ENCODE measurements around the gene TRIP4. TPM values are rescaled to one million over a fixed set of nuclear protein-coding genes. Genes with fewer than 3 reads are reported as not detected.

The TRIP4 gene
- polyA plus RNA-seq, 1 donor from 2014 or later, result 20.8 TPM

- Histone ChIP-seq H4K20me1 (ENCODE audit: insufficient read depth) (peaks cover 2% of the 10 kb centered on the region), H3K27me3 (ENCODE audit: insufficient read depth, low read depth, low read length) (no peaks in the 10 kb centered on the region), H3K4me3 (ENCODE audit: low read length) (no peak overlapping the region), H3K9me2 (ENCODE audit: insufficient read depth, low read length) (no peaks in the 10 kb centered on the region), H3K27ac (ENCODE audit: low read length) (no peak overlapping the region), H3K4me2 (ENCODE audit: low read length) (no peak overlapping the region), H3K36me3 (ENCODE audit: insufficient read depth, low read length) (no peaks in the 10 kb centered on the region), H3K9ac (ENCODE audit: low read length) (no peak overlapping the region), H3K79me2 (replicated peaks; ENCODE audit: insufficient read depth, low read length) (peaks cover 86% of the 10 kb centered on the region), H3K9me3 (ENCODE audit: low read length) (no peaks in the 10 kb centered on the region), H2AFZ (ENCODE audit: low read depth, low read length) (no peak overlapping the region), H3F3A (ENCODE audit: insufficient read depth, low read length, poor library complexity, severe bottlenecking) (no peaks in the 10 kb centered on the region)
- TF ChIP-seq TAF1 (IDR thresholded peaks at IDR 0.05; ENCODE audit: low read depth) (no peak), RAD21 (conservative IDR thresholded peaks at IDR 0.05) (no peak), MXI1 (conservative IDR thresholded peaks at IDR 0.05; ENCODE audit: poor library complexity, severe bottlenecking) (no peak), SMC3 (conservative IDR thresholded peaks at IDR 0.05; ENCODE audit: poor library complexity) (no peak), EZH2 (IDR thresholded peaks at IDR 0.05; ENCODE audit: borderline replicate concordance, insufficient read depth, low read length, poor library complexity, severe bottlenecking) (no peak), POLR2AphosphoS5 (IDR thresholded peaks at IDR 0.05) (no peak)
- TF ChIP-seq, protein P1, sequence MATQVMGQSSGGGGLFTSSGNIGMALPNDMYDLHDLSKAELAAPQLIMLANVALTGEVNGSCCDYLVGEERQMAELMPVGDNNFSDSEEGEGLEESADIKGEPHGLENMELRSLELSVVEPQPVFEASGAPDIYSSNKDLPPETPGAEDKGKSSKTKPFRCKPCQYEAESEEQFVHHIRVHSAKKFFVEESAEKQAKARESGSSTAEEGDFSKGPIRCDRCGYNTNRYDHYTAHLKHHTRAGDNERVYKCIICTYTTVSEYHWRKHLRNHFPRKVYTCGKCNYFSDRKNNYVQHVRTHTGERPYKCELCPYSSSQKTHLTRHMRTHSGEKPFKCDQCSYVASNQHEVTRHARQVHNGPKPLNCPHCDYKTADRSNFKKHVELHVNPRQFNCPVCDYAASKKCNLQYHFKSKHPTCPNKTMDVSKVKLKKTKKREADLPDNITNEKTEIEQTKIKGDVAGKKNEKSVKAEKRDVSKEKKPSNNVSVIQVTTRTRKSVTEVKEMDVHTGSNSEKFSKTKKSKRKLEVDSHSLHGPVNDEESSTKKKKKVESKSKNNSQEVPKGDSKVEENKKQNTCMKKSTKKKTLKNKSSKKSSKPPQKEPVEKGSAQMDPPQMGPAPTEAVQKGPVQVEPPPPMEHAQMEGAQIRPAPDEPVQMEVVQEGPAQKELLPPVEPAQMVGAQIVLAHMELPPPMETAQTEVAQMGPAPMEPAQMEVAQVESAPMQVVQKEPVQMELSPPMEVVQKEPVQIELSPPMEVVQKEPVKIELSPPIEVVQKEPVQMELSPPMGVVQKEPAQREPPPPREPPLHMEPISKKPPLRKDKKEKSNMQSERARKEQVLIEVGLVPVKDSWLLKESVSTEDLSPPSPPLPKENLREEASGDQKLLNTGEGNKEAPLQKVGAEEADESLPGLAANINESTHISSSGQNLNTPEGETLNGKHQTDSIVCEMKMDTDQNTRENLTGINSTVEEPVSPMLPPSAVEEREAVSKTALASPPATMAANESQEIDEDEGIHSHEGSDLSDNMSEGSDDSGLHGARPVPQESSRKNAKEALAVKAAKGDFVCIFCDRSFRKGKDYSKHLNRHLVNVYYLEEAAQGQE (IDR thresholded peaks at IDR 0.05; ENCODE audit: borderline replicate concordance), result no peak
These were observed 84.5 kb downstream of the TRIP4 start for GRCh38 chr15:64472161-64472560.

DNA sequence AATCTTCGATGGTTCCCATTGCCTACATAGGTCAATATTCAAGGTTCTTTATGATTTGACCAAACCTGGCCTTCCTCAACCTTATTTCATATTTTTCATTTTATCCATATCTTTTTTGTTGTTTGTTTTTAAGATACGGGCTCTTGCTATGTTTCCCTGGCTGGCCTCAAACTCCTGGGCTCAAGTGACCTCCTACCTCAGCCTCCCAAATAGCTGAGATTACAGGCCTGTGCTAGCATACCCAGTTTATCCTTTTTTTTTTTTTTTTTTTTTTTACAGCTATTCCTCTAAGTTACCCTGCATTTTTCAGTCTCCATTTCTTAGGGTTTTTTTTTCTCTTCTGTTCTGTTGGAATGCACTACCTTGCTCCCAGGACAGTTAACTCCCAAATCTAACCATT, 87.2 kb downstream of the TRIP4 start:
- TF ChIP-seq, protein P1 (IDR thresholded peaks at IDR 0.05; ENCODE audit: borderline replicate concordance), result no peak
- TF ChIP-seq SMC3 (conservative IDR thresholded peaks at IDR 0.05; ENCODE audit: poor library complexity) (no peak), POLR2AphosphoS5 (IDR thresholded peaks at IDR 0.05) (no peak), EP300 (conservative IDR thresholded peaks at IDR 0.05; ENCODE audit: poor library complexity, severe bottlenecking) (no peak)
- H3F3A ChIP-seq (ENCODE audit: insufficient read depth, low read length, poor library complexity, severe bottlenecking), result no peaks in the 10 kb centered on the region
- H4K20me1 ChIP-seq (ENCODE audit: insufficient read depth), result no peaks in the 10 kb centered on the region

More for the DNA sequence above, 87.2 kb downstream of the TRIP4 start:
- Histone ChIP-seq H3K27ac (ENCODE audit: low read length) (no peak overlapping the region), H3K27me3 (ENCODE audit: insufficient read depth, low read depth, low read length) (no peaks in the 10 kb centered on the region), H3K4me2 (ENCODE audit: low read length) (no peak overlapping the region), H3K36me3 (ENCODE audit: insufficient read depth, low read length) (no peaks in the 10 kb centered on the region), H3K9me3 (ENCODE audit: low read length) (no peaks in the 10 kb centered on the region), H3K9ac (ENCODE audit: low read length) (no peak overlapping the region), H3K79me2 (replicated peaks; ENCODE audit: insufficient read depth, low read length) (peaks cover 76% of the 10 kb centered on the region), H2AFZ (ENCODE audit: low read depth, low read length) (no peak overlapping the region), H3K9me2 (ENCODE audit: insufficient read depth, low read length) (no peaks in the 10 kb centered on the region), H3K4me3 (ENCODE audit: low read length) (no peak overlapping the region)
